ENCODE data around the gene PDE4D.

DNA sequence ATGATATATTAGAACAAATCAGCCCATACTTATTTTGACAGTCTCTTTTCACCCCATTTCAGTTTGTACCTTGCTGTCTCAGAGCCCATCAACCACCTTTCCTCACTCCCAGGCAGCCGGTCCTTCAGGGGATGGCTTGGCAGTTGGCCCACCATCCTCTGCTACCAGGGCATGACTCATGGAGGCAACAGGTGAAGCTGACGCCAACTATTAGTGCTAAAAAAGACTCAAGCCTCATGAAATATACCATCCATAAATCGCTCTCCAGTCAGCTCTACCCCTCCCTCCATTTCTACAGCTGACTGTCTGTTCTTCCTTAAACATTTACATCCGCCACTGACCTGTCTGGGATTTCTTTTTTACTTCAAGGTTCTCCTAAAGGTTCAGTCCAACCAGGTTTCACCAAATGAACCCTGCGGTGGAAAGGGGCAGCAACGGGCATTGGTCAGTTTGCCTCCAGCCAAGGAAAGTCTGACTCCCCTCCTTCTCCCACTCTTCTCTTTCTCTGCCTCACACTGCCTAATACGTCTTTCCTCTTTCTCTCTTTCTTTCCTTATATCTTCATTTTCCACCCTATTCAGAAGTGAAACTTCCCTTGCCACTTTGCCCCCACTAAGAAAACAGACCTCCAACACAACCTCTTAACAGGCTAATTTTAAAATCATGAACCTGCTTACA, 871.5 kb downstream of the PDE4D start:
- no peak for TF ChIP-seq POLR2A (IDR thresholded peaks at IDR 0.05; ENCODE audit: low read depth, low read length)
- TF ChIP-seq POLR2AphosphoS5 (IDR thresholded peaks at IDR 0.05; ENCODE audit: low read depth, low read length): no peak
